ENCODE results near the gene DDX1. TPM values are rescaled to one million over a fixed set of nuclear protein-coding genes. Genes with fewer than 3 reads are reported as not detected.

The DDX1 gene
- total and polyA plus RNA-seq, 10 of the 15 experiments (the other 5 are each of a cell fraction or from before 2014, with no cell fraction given): 53.2 to 134 (median 85.6) TPM

GRCh38 chr2:15625344-15626036, 33.8 kb downstream of the DDX1 start:
- Histone ChIP-seq H3K36me3 (ENCODE audit: control insufficient read depth in 2 of 2, insufficient read depth in 2 of 2, low read length in 1 of 2) (peaks cover 1 to 22% of the 10 kb centered on the region in 2 experiments; a peak in 3 of 4 replicates), H3K27ac (ENCODE audit: control insufficient read depth, insufficient read depth) (no peak overlapping the region), H3K4me2 (ENCODE audit: control insufficient read depth, insufficient read depth) (no peak overlapping the region), H2AFZ (ENCODE audit: control insufficient read depth, low read depth, low read length) (no peak overlapping the region), H3K79me2 (ENCODE audit: control insufficient read depth, insufficient read depth, low read length) (no peaks in the 10 kb centered on the region), H3K9ac (ENCODE audit: control insufficient read depth, insufficient read depth, low read length) (no peak overlapping the region), H4K20me1 (ENCODE audit: control insufficient read depth, insufficient read depth) (no peaks in the 10 kb centered on the region), H3K4me1 (ENCODE audit: control insufficient read depth, insufficient read depth, low read length) (no peaks in the 10 kb centered on the region), H3K9me3 (replicated peaks; ENCODE audit: control insufficient read depth, insufficient read depth, low read length) (no peaks in the 10 kb centered on the region; the same call in 2 of the 3 replicates), H3K4me3 (no peak overlapping the region), H3K27me3 (replicated peaks in 1 of 2; ENCODE audit: control insufficient read depth in 2 of 2, insufficient read depth in 2 of 2, low read length in 1 of 2) (no peaks in the 10 kb centered on the region)
- no peak for TF ChIP-seq PML (IDR thresholded peaks at IDR 0.05; ENCODE audit: low read length)
- TF ChIP-seq SMARCA5 (IDR thresholded peaks at IDR 0.05): no peak
- no peak for TF ChIP-seq ZNF687 (IDR thresholded peaks at IDR 0.05)
- no peak for TF ChIP-seq MTA2 (IDR thresholded peaks at IDR 0.05; ENCODE audit: low read depth)
- no peak for TF ChIP-seq SKIL (IDR thresholded peaks at IDR 0.05; ENCODE audit: low read depth, poor library complexity, severe bottlenecking)
- TF ChIP-seq CEBPZ (IDR thresholded peaks at IDR 0.05; ENCODE audit: low read depth, low read length): no peak
- no peak for TF ChIP-seq NFYB (IDR thresholded peaks at IDR 0.05; ENCODE audit: insufficient read depth, low read depth, low read length)
- no peak for TF ChIP-seq NFXL1 (IDR thresholded peaks at IDR 0.05; ENCODE audit: borderline replicate concordance)
- TF ChIP-seq MEF2B (IDR thresholded peaks at IDR 0.05; ENCODE audit: partially characterized antibody, poor library complexity, severe bottlenecking): no peak
- TF ChIP-seq ZNF384 (IDR thresholded peaks at IDR 0.05; ENCODE audit: borderline replicate concordance, low read depth, low read length): no peak
- no peak for TF ChIP-seq JUND (IDR thresholded peaks at IDR 0.05; ENCODE audit: low read depth, low read length)
- TF ChIP-seq HDGF (IDR thresholded peaks at IDR 0.05): no peak
- TF ChIP-seq IKZF1 (conservative IDR thresholded peaks at IDR 0.05): no peak
- ChIA-PET SMC1A (ENCODE audit: uncharacterized antibody, unreplicated experiment) (no interaction called here), CTCF (no interaction called here), RAD21 (ENCODE audit: unreplicated experiment) (no interaction called here), POLR2A (no interaction called here)
- in situ Hi-C loops (cut with MboI) (no loop called here), intact Hi-C loops (cut with micrococcal nuclease; ENCODE audit: unreplicated experiment) (no loop called here)
- ATAC-seq: no peak
- no peak for DNase-seq (ENCODE audit: low read depth, low spot score)
- WGBS (ENCODE audit: insufficient coverage, insufficient replicate concordance, low lambda C conversion rate, missing lambda C conversion rate): 98% methylated on average over 3 of the region's 3 CpGs
- no peak for FAIRE-seq
- no TSS peak for BruUV-seq (replicated peaks)
